K562 (cell line): ENCODE data around the gene ZNF546. TPM values are rescaled to one million over a fixed set of nuclear protein-coding genes. Genes with fewer than 3 reads are reported as not detected.
A peak's percentile ranks its signal among the peaks of the same experiment; 100 is the strongest.

ENCODE experiments used
- DNMT1 ChIP-seq: fragments of 450-650 bp; IDR thresholded peaks from 2 replicates; pipeline ENCODE4 v1.6.1; 2016; ENCODE audit warnings: antibody characterized with exemption, mild to moderate bottlenecking
- FOXJ3 ChIP-seq: sonication (generic); formaldehyde crosslinking; IDR thresholded peaks from 2 replicates; pipeline ENCODE4 v1.4.0; 2020; ENCODE audit warnings: mild to moderate bottlenecking, missing genetic modification reagents
- GATA2 ChIP-seq: sonication (generic); formaldehyde crosslinking; IDR thresholded peaks from 2 replicates; pipeline ENCODE4 v1.4.0; 2020; ENCODE audit warnings: mild to moderate bottlenecking, missing genetic modification reagents
- HMG20B ChIP-seq: fragments of 250-450 bp; sonication (Bioruptor Pico); IDR thresholded peaks from 2 replicates; pipeline ENCODE4 v1.5.0; 2021; ENCODE audit warnings: mild to moderate bottlenecking
- KDM5B ChIP-seq: fragments of 200-600 bp; sonication (generic); IDR thresholded peaks from 2 replicates; pipeline ENCODE4 v1.6.1; 2012; ENCODE audit warnings: low read depth, mild to moderate bottlenecking, moderate library complexity, low read length, control low read depth, inconsistent platforms; ENCODE audit not compliant: insufficient replicate concordance
- NCOA1 ChIP-seq: fragments of 450-650 bp; IDR thresholded peaks from 2 replicates; pipeline ENCODE4 v1.6.1; 2016; ENCODE audit warnings: low read depth
- NFYB ChIP-seq: IDR thresholded peaks from 2 replicates; pipeline ENCODE4 v1.6.1; 2011; ENCODE audit warnings: mild to moderate bottlenecking, moderate library complexity; ENCODE audit not compliant: insufficient read length; ENCODE audit errors: extremely low read depth
- PHF21A ChIP-seq: fragments of 450-650 bp; IDR thresholded peaks from 2 replicates; pipeline ENCODE4 v1.6.1; 2017; ENCODE audit warnings: low read depth, borderline replicate concordance
- PRDM10 ChIP-seq: fragments of 450-650 bp; IDR thresholded peaks from 2 replicates; pipeline ENCODE4 v1.6.1; 2018; ENCODE audit not compliant: partially characterized antibody
- RBM14 ChIP-seq: fragments of 200-400 bp; formaldehyde crosslinking; IDR thresholded peaks from 2 replicates; pipeline ENCODE4 v1.6.1; 2018; ENCODE audit warnings: low read depth, mild to moderate bottlenecking, low read length, moderate library complexity, borderline replicate concordance; ENCODE audit not compliant: insufficient read depth
- RNF2 ChIP-seq: sonication (generic); IDR thresholded peaks from 2 replicates; pipeline ENCODE4 v1.6.1; 2016
- TCF15 ChIP-seq: fragments of 250-450 bp; sonication (Bioruptor Pico); IDR thresholded peaks from 2 replicates; pipeline ENCODE4 v1.8.0; 2022; ENCODE audit warnings: moderate library complexity, mild to moderate bottlenecking, inconsistent platforms
- TCF3 ChIP-seq: sonication (generic); formaldehyde crosslinking; IDR thresholded peaks from 2 replicates; pipeline ENCODE4 v1.4.0; 2020; ENCODE audit warnings: mild to moderate bottlenecking, missing genetic modification reagents
- ZC3H4 ChIP-seq: sonication (generic); formaldehyde crosslinking; IDR thresholded peaks from 2 replicates; pipeline ENCODE4 v1.9.0; 2021; ENCODE audit warnings: missing genetic modification reagents, borderline replicate concordance
- ZNF695 ChIP-seq: fragments of 450-650 bp; formaldehyde crosslinking; IDR thresholded peaks from 2 replicates; pipeline ENCODE4 v1.4.0; 2020; ENCODE audit warnings: mild to moderate bottlenecking, moderate library complexity
- polyA plus RNA-seq, 8 experiments: library from polyadenylated mRNA; depleted of rRNA in 4 of 8; stranded (reverse) in 5 of 8; unstranded in 3 of 8; fragments of >200 nt; fragmentation: Nextera tagmentation in 2 of 8; fragmentation: Illumina TruSeq in 1 of 8; extraction: Ambion mirVana in 2 of 8; extraction: Trizol in 1 of 8; gene quantifications; 2 replicates each; pipeline versions ENCODE4 v1.2.1 to v1.2.3, GENCODE V29; 2011 to 2014; ENCODE audit warnings: inconsistent platforms in 1 of 8, missing spikeins in 1 of 8
- total RNA-seq, 7 experiments: library from RNA; depleted of rRNA in 6 of 7; stranded (reverse); fragments of >200 nt in 6 of 7; fragmentation: Illumina TruSeq in 2 of 7; extraction: Trizol in 2 of 7; gene quantifications; 2 replicates each; pipeline versions ENCODE4 v1.2.1 to v1.2.3, GENCODE V29; 2011 to 2021; ENCODE audit warnings: low replicate concordance in 1 of 7
- TF ChIP-seq, protein P1 (sequence below): sonication (generic); formaldehyde crosslinking; IDR thresholded peaks from 2 replicates; pipeline ENCODE4 v1.8.1; 2023; ENCODE audit warnings: missing genetic modification reagents, mild to moderate bottlenecking, borderline replicate concordance
- TF ChIP-seq, protein P2 (sequence below), 2 experiments: fragments of 250-450 bp in 1 of 2; fragments of 450-650 bp in 1 of 2; sonication (Bioruptor Pico) in 1 of 2; IDR thresholded peaks; 2 replicates each; pipeline versions ENCODE4 v1.6.1 to v1.8.0; 2016 to 2021; ENCODE audit warnings: mild to moderate bottlenecking in 2 of 2, moderate library complexity in 2 of 2, missing compliant biosample characterization in 1 of 2, missing genetic modification characterization in 1 of 2

The ZNF546 gene
- total and polyA plus RNA-seq, 9 of the 15 experiments (the other 6 are each of a cell fraction or from before 2014, with no cell fraction given): 0.73 to 5.1 (median 2.2) TPM

DNA sequence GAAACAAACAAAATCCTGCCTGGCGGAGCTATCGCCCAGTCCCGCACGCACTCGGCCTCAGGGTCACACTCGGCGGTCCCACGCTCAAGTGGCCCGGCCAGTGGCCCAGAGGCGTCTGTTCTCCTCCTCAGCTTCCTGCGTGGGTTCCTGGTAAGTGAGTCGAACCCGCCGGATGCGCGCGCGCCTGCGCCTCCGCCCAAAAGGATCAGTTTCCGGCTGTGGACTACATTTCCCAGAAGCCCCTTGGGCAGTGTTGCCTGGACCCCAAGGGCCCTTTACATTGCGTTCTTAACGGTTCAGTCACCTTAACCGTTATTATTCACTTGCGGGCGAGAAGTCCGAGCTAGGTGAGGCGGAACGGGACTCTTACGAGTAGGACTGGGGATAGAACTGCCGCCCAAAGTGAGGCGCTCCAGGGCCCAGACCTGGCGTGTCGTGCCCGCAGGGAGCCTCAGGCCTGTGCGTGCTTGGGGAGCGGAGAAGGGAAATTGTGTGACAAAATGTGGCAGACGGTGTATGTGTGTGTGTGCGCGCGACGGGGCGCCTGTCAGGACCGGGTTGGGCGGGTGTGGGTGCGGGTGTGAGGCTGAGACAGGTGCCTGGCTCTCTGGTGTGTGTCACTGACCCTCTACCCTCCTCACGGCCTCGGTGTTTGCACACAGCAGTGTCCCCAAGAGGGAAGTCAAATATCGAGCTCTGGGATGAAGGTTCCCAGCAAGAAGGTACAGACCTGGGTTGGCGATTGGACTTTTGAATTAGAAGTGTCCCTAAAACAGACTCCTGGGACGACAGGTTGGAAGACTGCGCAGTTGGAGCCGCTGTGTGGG lies at the start of gene ZNF546 (continued):
- TF ChIP-seq, protein P1, sequence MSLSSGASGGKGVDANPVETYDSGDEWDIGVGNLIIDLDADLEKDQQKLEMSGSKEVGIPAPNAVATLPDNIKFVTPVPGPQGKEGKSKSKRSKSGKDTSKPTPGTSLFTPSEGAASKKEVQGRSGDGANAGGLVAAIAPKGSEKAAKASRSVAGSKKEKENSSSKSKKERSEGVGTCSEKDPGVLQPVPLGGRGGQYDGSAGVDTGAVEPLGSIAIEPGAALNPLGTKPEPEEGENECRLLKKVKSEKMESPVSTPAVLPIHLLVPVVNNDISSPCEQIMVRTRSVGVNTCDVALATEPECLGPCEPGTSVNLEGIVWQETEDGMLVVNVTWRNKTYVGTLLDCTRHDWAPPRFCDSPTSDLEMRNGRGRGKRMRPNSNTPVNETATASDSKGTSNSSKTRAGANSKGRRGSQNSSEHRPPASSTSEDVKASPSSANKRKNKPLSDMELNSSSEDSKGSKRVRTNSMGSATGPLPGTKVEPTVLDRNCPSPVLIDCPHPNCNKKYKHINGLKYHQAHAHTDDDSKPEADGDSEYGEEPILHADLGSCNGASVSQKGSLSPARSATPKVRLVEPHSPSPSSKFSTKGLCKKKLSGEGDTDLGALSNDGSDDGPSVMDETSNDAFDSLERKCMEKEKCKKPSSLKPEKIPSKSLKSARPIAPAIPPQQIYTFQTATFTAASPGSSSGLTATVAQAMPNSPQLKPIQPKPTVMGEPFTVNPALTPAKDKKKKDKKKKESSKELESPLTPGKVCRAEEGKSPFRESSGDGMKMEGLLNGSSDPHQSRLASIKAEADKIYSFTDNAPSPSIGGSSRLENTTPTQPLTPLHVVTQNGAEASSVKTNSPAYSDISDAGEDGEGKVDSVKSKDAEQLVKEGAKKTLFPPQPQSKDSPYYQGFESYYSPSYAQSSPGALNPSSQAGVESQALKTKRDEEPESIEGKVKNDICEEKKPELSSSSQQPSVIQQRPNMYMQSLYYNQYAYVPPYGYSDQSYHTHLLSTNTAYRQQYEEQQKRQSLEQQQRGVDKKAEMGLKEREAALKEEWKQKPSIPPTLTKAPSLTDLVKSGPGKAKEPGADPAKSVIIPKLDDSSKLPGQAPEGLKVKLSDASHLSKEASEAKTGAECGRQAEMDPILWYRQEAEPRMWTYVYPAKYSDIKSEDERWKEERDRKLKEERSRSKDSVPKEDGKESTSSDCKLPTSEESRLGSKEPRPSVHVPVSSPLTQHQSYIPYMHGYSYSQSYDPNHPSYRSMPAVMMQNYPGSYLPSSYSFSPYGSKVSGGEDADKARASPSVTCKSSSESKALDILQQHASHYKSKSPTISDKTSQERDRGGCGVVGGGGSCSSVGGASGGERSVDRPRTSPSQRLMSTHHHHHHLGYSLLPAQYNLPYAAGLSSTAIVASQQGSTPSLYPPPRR (CRISPR knock-in tag): no peak
- TF ChIP-seq PRDM10: peak; percentile 26
- peak; percentile 98 for TF ChIP-seq KDM5B
- TF ChIP-seq HMG20B (CRISPR knock-in tag): no peak
- TF ChIP-seq NFYB: no peak
- TF ChIP-seq, protein P2, sequence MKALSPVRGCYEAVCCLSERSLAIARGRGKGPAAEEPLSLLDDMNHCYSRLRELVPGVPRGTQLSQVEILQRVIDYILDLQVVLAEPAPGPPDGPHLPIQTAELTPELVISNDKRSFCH (CRISPR knock-in tag; IDR thresholded peaks at IDR 0.05): no peak
- TF ChIP-seq, protein P2 (tag; IDR thresholded peaks at IDR 0.05): no peak
- no peak for TF ChIP-seq ZNF695 (CRISPR knock-in tag)
- no peak for TF ChIP-seq TCF3
- TF ChIP-seq DNMT1: no peak
- no peak for TF ChIP-seq PHF21A
- TF ChIP-seq NCOA1: no peak
- no peak for TF ChIP-seq GATA2 (CRISPR knock-in tag)
- no peak for TF ChIP-seq FOXJ3 (CRISPR knock-in tag)
- no peak for TF ChIP-seq RBM14
- TF ChIP-seq TCF15 (CRISPR knock-in tag): no peak
- TF ChIP-seq RNF2: peak; percentile 29; the same call in 1 of the 2 replicates
- no peak for TF ChIP-seq ZC3H4
